Uterus (tissue), 4 donors: ENCODE data around the gene TDRD9. TPM values are rescaled to one million over a fixed set of nuclear protein-coding genes. Genes with fewer than 3 reads are reported as not detected.

ENCODE experiments used
- DNase-seq, 2 donors: peaks; one replicate each; pipeline ENCODE4 v3.0.0-alpha.2; 2019 to 2020
- H3K27ac ChIP-seq, 2 donors: fragments of 200-600 bp; sonication (generic); 1 replicate in 1 of 2; 2 replicates in 1 of 2; pipeline ENCODE4 v1.5.1; 2016 to 2018
- H3K27me3 ChIP-seq, 2 donors: fragments of 200-600 bp; sonication (generic); one replicate each; pipeline ENCODE4 v1.5.1; 2018 to 2019; ENCODE audit warnings: control low read depth in 1 of 2
- H3K36me3 ChIP-seq, 2 donors: fragments of 200-600 bp; sonication (generic); one replicate each; pipeline ENCODE4 v1.5.1; 2019; ENCODE audit warnings: control low read depth in 1 of 2
- H3K4me1 ChIP-seq, 2 donors: fragments of 200-600 bp; sonication (generic); one replicate each; pipeline ENCODE4 v1.5.1; 2018 to 2019; ENCODE audit warnings: control low read depth in 1 of 2
- H3K4me3 ChIP-seq, 2 donors: fragments of 200-600 bp; sonication (generic); 1 replicate in 1 of 2; 2 replicates in 1 of 2; pipeline ENCODE4 v1.5.1; 2018 to 2019; ENCODE audit warnings: mild to moderate bottlenecking in 1 of 2
- H3K9me3 ChIP-seq, 2 donors: fragments of 200-600 bp; sonication (generic); one replicate each; pipeline ENCODE4 v1.5.1; 2019; ENCODE audit warnings: control low read depth in 1 of 2
- POLR2A ChIP-seq, 2 donors: fragments of 450-650 bp; IDR thresholded peaks; one replicate each; pipeline ENCODE4 v1.6.1; 2016; ENCODE audit warnings: antibody characterized with exemption in 2 of 2, mild to moderate bottlenecking in 1 of 2, moderate library complexity in 1 of 2
- intact Hi-C: fragments of 100-400 bp; cut with DNase I; formaldehyde crosslinking; loops from one replicate; pipeline ENCODE4 v1.15.1; 2023; ENCODE audit warnings: low total_unique reads
- total RNA-seq, 4 donors: library from RNA; depleted of rRNA in 3 of 4; stranded (reverse); fragments of >200 nt in 3 of 4; gene quantifications; one replicate each; pipeline versions ENCODE4 v1.1.0 to v1.2.4, GENCODE V29; 2014 to 2023
- TF ChIP-seq, protein P1 (sequence below), 4 experiments: fragments of 200-600 bp in 2 of 4; fragments of 450-650 bp in 2 of 4; sonication (generic) in 2 of 4; IDR thresholded peaks; one replicate each; pipeline ENCODE4 v1.5.1; 2016 to 2019; ENCODE audit warnings: antibody characterized with exemption in 4 of 4, mild to moderate bottlenecking in 2 of 4, moderate library complexity in 1 of 4
- donor health status: DM: yes; HTN: yes; CAD: no.

The TDRD9 gene
- total RNA-seq, 4 donors from 2014 or later, result 0.85 to 1.8 TPM; not detected in 2

GRCh38 chr14:104081261-104081835 lies 153.1 kb downstream of the TDRD9 start:
- H3K27ac ChIP-seq, result no peak overlapping the region
- H3K36me3 ChIP-seq, result no peaks in the 10 kb centered on the region
- H3K4me3 ChIP-seq, result no peak overlapping the region
- no peaks in the 10 kb centered on the region for H3K27me3 ChIP-seq
- H3K4me1 ChIP-seq, result peaks cover 0 to 3% of the 10 kb centered on the region in 2 donors
- TF ChIP-seq, protein P1, sequence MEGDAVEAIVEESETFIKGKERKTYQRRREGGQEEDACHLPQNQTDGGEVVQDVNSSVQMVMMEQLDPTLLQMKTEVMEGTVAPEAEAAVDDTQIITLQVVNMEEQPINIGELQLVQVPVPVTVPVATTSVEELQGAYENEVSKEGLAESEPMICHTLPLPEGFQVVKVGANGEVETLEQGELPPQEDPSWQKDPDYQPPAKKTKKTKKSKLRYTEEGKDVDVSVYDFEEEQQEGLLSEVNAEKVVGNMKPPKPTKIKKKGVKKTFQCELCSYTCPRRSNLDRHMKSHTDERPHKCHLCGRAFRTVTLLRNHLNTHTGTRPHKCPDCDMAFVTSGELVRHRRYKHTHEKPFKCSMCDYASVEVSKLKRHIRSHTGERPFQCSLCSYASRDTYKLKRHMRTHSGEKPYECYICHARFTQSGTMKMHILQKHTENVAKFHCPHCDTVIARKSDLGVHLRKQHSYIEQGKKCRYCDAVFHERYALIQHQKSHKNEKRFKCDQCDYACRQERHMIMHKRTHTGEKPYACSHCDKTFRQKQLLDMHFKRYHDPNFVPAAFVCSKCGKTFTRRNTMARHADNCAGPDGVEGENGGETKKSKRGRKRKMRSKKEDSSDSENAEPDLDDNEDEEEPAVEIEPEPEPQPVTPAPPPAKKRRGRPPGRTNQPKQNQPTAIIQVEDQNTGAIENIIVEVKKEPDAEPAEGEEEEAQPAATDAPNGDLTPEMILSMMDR (IDR thresholded peaks at IDR 0.05), result no peak
- TF ChIP-seq POLR2A (IDR thresholded peaks at IDR 0.05), result no peak
- H3K9me3 ChIP-seq, result no peaks in the 10 kb centered on the region
- no peak for DNase-seq
- intact Hi-C loops, result no loop called here

DNA sequence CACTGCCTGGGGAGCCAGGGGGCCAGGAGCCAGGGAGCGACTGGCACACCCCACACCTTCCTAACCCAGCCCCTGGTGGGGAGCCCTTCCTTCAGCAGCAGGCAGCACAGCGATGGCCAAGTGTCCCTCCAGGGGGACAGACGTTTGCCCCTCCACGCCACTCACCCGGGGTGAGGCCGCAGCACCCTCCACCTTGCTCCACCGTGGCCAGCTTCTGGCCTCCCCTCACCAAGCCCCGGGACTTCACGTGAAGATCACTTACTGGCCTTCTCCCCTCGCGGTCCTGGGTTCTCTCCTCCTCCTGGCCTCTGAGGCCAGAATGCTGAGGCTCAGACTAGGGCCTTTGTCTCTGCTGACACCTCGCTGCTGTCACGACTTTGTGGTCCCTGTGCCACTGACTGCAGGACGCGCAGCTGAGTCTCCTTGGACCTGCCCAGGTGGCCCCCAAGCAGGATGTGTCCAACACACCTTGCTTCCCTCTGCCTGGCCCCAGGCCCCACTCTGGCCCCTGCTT lies 153.8 kb downstream of the TDRD9 start:
- H3K27me3 ChIP-seq, result no peaks in the 10 kb centered on the region
- peaks cover 0 to 3% of the 10 kb centered on the region in 2 donors for H3K4me1 ChIP-seq
- TF ChIP-seq POLR2A (IDR thresholded peaks at IDR 0.05), result no peak
- TF ChIP-seq, protein P1 (IDR thresholded peaks at IDR 0.05), result no peak
- H3K9me3 ChIP-seq, result no peaks in the 10 kb centered on the region
- no peaks in the 10 kb centered on the region for H3K36me3 ChIP-seq
- no peak for DNase-seq
- H3K4me3 ChIP-seq, result no peak overlapping the region
- intact Hi-C loops, result no loop called here
- H3K27ac ChIP-seq, result no peak overlapping the region

DNA sequence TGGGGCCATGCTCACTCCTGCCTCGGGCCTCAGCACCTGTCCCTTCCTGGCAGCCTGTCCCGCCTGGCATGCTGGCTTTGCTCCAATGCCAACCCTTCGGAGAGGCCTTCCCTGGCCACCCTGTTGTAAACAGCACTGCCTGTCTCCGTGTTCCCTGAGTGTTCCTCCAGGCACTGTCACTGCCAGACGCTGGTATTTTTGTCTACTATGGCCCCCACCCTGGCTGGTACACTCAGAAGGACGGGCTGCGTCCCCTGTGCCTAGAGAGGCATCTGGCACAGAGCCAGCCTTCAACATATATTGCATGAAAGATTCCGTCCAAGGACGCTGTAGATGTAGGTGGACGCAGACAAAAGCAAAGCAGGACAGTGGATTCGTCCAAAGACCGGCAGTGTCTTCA lies 154.6 kb downstream of the TDRD9 start:
- no peaks in the 10 kb centered on the region for H3K9me3 ChIP-seq
- no peaks in the 10 kb centered on the region for H3K27me3 ChIP-seq
- H3K27ac ChIP-seq, result no peak overlapping the region
- no peak overlapping the region for H3K4me3 ChIP-seq
- DNase-seq, result peak; percentile 13
- TF ChIP-seq, protein P1 (IDR thresholded peaks at IDR 0.05), result no peak
- TF ChIP-seq POLR2A (IDR thresholded peaks at IDR 0.05), result no peak
- no peaks in the 10 kb centered on the region for H3K36me3 ChIP-seq
- intact Hi-C loops, result no loop called here
- peaks cover 0 to 3% of the 10 kb centered on the region in 2 donors for H3K4me1 ChIP-seq

DNA sequence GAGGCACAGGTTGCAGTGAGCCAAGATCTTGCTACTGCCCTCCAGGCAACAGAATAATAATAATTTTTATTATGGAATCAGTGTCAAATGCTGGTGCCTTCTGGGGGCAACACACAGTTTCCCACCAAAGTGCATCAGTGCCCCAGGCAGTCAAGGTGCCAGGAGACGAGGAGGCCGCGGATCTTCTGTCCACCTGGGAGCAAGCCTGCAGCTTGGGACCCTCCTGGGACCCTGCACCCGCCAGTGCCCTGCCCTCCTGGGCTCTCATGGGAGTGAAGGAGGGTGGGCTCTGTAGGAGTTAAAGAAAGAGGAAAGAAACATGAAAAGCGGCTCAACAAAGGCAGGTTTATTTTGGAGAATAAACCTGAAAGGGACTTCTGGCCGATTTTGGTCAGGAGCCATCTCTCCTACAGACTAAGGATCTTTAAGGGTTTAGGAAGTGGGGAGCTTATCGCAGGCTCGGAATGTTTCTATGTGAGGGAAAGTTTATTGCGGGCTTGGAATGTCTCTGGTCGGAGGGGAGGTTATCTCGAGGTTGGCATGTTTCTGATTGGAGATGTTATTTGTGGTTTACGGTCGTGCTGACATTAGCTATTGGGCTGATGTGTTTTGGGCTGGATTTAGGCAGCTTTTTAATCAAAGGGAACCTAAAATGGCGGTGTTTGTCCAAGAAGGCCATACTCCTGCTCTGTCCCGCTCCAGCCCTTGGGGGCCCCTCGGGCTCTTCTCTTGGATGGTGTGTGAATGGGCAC lies 156.2 kb downstream of the TDRD9 start:
- Histone ChIP-seq H3K9me3 (no peaks in the 10 kb centered on the region), H3K4me3 (no peak overlapping the region), H3K27me3 (no peaks in the 10 kb centered on the region), H3K36me3 (no peaks in the 10 kb centered on the region), H3K27ac (peak overlapping the region in 1 of 2 donors; percentile 77), H3K4me1 (peaks cover 0 to 3% of the 10 kb centered on the region in 2 donors)
- TF ChIP-seq POLR2A (IDR thresholded peaks at IDR 0.05), result no peak
- TF ChIP-seq, protein P1 (IDR thresholded peaks at IDR 0.05), result no peak
- intact Hi-C loops, result no loop called here
- DNase-seq, result no peak
